ENCODE data around the gene NMNAT2.

GRCh38 chr1:183330335-183330734 is 87.8 kb downstream of the NMNAT2 start:
- TF ChIP-seq TEAD4 (IDR thresholded peaks at IDR 0.05; ENCODE audit: low read depth, low read length) (no peak), EZH2 (IDR thresholded peaks at IDR 0.05; ENCODE audit: low read depth, low read length, severe bottlenecking) (no peak), TAF1 (IDR thresholded peaks at IDR 0.05; ENCODE audit: low read depth, low read length) (no peak), MAFK (IDR thresholded peaks at IDR 0.05; ENCODE audit: low read depth, low read length) (no peak), CTCF (IDR thresholded peaks at IDR 0.05; ENCODE audit: control extremely low read depth in 1 of 3, insufficient read depth in 1 of 3, low read depth in 1 of 3, low read length in 3 of 3) (no peak), CHD7 (IDR thresholded peaks at IDR 0.05; ENCODE audit: insufficient replicate concordance, low read length) (no peak), USF2 (IDR thresholded peaks at IDR 0.05; ENCODE audit: low read length) (no peak), SIRT6 (IDR thresholded peaks at IDR 0.05; ENCODE audit: low read length) (no peak), CEBPB (IDR thresholded peaks at IDR 0.05; ENCODE audit: low read depth, low read length) (no peak)
